IPS DF 6.9 (cell line): Measurements from ENCODE around the gene TRPM3.

Experiments used
- DNase-seq: peaks from one replicate; pipeline ENCODE4 v3.0.0-alpha.2; 2013; ENCODE audit warnings: low read depth, low spot score
- H3K27ac ChIP-seq: one replicate; pipeline ENCODE4 v1.5.1; 2013; ENCODE audit warnings: low read length, control low read depth
- H3K27me3 ChIP-seq: 2 replicates; pipeline ENCODE4 v1.6.1; 2013; ENCODE audit warnings: mild to moderate bottlenecking, low read length; ENCODE audit not compliant: control insufficient read depth, insufficient read depth
- H3K36me3 ChIP-seq: 2 replicates; pipeline ENCODE4 v1.6.1; 2013; ENCODE audit warnings: low read length; ENCODE audit not compliant: control insufficient read depth, insufficient read depth
- H3K4me1 ChIP-seq: 2 replicates; pipeline ENCODE4 v1.6.1; 2013; ENCODE audit warnings: low read length; ENCODE audit not compliant: control insufficient read depth, insufficient read depth
- H3K4me3 ChIP-seq: 2 replicates; pipeline ENCODE4 v1.5.1; 2013; ENCODE audit warnings: mild to moderate bottlenecking, low read length
- H3K9me3 ChIP-seq: 2 replicates; pipeline ENCODE4 v1.6.1; 2013; ENCODE audit warnings: low read length, inconsistent platforms; ENCODE audit not compliant: control insufficient read depth, insufficient read depth
- WGBS: extraction: QIAGEN DNeasy Blood & Tissue Kit; methylation state at CpG from one replicate; pipeline ENCODE4 v1.1.7; 2013; ENCODE audit warnings: mixed read lengths, missing lambda C conversion rate; ENCODE audit not compliant: insufficient read length, insufficient coverage; 5-methylcytosine and 5-hydroxymethylcytosine counted together

TRPM3 gene

GRCh38 chr9:71004196-71004595, 117.2 kb downstream of the TRPM3 start:
- H3K27me3 ChIP-seq: no peaks in the 10 kb centered on the region
- no peaks in the 10 kb centered on the region for H3K4me1 ChIP-seq
- no peak overlapping the region for H3K4me3 ChIP-seq
- no CpG with 5 or more reads among the region's 4 CpGs for WGBS
- H3K9me3 ChIP-seq: no peaks in the 10 kb centered on the region
- H3K27ac ChIP-seq: no peak overlapping the region
- H3K36me3 ChIP-seq: no peaks in the 10 kb centered on the region
- DNase-seq: no peak

- no peaks in the 10 kb centered on the region for H3K4me1 ChIP-seq
- DNase-seq: no peak
- WGBS: 100% methylated on average over 1 of the region's 4 CpGs
Observed at GRCh38 chr9:71003346-71003745, 118.1 kb downstream of the TRPM3 start.

GRCh38 chr9:71001780-71002386, 119.5 kb downstream of the TRPM3 start:
- Histone ChIP-seq H3K36me3 (no peaks in the 10 kb centered on the region), H3K27ac (no peak overlapping the region), H3K4me3 (no peak overlapping the region), H3K9me3 (no peaks in the 10 kb centered on the region), H3K27me3 (no peaks in the 10 kb centered on the region), H3K4me1 (no peaks in the 10 kb centered on the region)
- no CpG with 5 or more reads among the region's 5 CpGs for WGBS
- DNase-seq: peak; percentile 37

More at GRCh38 chr9:71003346-71003745, 118.1 kb downstream of the TRPM3 start:
- Histone ChIP-seq H3K4me3 (no peak overlapping the region), H3K27ac (no peak overlapping the region), H3K9me3 (no peaks in the 10 kb centered on the region), H3K36me3 (no peaks in the 10 kb centered on the region), H3K27me3 (no peaks in the 10 kb centered on the region)

GRCh38 chr9:70998962-70999361, 122.5 kb downstream of the TRPM3 start:
- Histone ChIP-seq H3K9me3 (no peaks in the 10 kb centered on the region), H3K27ac (no peak overlapping the region), H3K4me1 (peaks cover 3% of the 10 kb centered on the region), H3K36me3 (no peaks in the 10 kb centered on the region), H3K4me3 (no peak overlapping the region), H3K27me3 (no peaks in the 10 kb centered on the region; the same call in 1 of the 2 replicates)
- WGBS: no CpG with 5 or more reads among the region's 1 CpG
- no peak for DNase-seq

- no peaks in the 10 kb centered on the region for H3K9me3 ChIP-seq
- H3K36me3 ChIP-seq: no peaks in the 10 kb centered on the region
- peaks cover 3% of the 10 kb centered on the region for H3K4me1 ChIP-seq
- no peaks in the 10 kb centered on the region; the same call in 1 of the 2 replicates for H3K27me3 ChIP-seq
- no peak overlapping the region for H3K4me3 ChIP-seq
- WGBS: no CpG with 5 or more reads among the region's 4 CpGs
- DNase-seq: no peak
- no peak overlapping the region for H3K27ac ChIP-seq
Observed at GRCh38 chr9:70995511-70995910, 125.9 kb downstream of the TRPM3 start.

- H3K27me3 ChIP-seq: no peaks in the 10 kb centered on the region; the same call in 1 of the 2 replicates
- H3K4me1 ChIP-seq: peaks cover 3% of the 10 kb centered on the region
- no CpG with 5 or more reads among the region's 2 CpGs for WGBS
- H3K27ac ChIP-seq: no peak overlapping the region
- DNase-seq: no peak
- no peaks in the 10 kb centered on the region for H3K9me3 ChIP-seq
- no peak overlapping the region for H3K4me3 ChIP-seq
- H3K36me3 ChIP-seq: no peaks in the 10 kb centered on the region
Observed at GRCh38 chr9:70994582-70994981, 126.8 kb downstream of the TRPM3 start.

GRCh38 chr9:70988551-70988950, 132.9 kb downstream of the TRPM3 start:
- no peak for DNase-seq
- H3K4me1 ChIP-seq: no peaks in the 10 kb centered on the region
- H3K27me3 ChIP-seq: no peaks in the 10 kb centered on the region
- no peaks in the 10 kb centered on the region for H3K36me3 ChIP-seq
- no peak overlapping the region for H3K4me3 ChIP-seq
- no CpG with 5 or more reads among the region's 1 CpG for WGBS
- no peak overlapping the region for H3K27ac ChIP-seq
- no peaks in the 10 kb centered on the region for H3K9me3 ChIP-seq

- Histone ChIP-seq H3K4me1 (no peaks in the 10 kb centered on the region), H3K27me3 (no peaks in the 10 kb centered on the region), H3K9me3 (no peaks in the 10 kb centered on the region), H3K4me3 (no peak overlapping the region), H3K36me3 (no peaks in the 10 kb centered on the region), H3K27ac (no peak overlapping the region)
- no CpG with 5 or more reads among the region's 1 CpG for WGBS
- DNase-seq: no peak
Observed at GRCh38 chr9:70987986-70988385, 133.4 kb downstream of the TRPM3 start.

GRCh38 chr9:70986984-70987383, 134.4 kb downstream of the TRPM3 start:
- no peaks in the 10 kb centered on the region for H3K27me3 ChIP-seq
- no CpG with 5 or more reads among the region's 2 CpGs for WGBS
- no peak overlapping the region for H3K27ac ChIP-seq

GRCh38 chr9:70983723-70984295, 137.6 kb downstream of the TRPM3 start:
- no peak overlapping the region for H3K27ac ChIP-seq
- no peaks in the 10 kb centered on the region for H3K36me3 ChIP-seq
- no peaks in the 10 kb centered on the region for H3K27me3 ChIP-seq
- no peak overlapping the region for H3K4me3 ChIP-seq
- H3K4me1 ChIP-seq: no peaks in the 10 kb centered on the region
- WGBS: no CpG with 5 or more reads among the region's 1 CpG
- DNase-seq: no peak
- H3K9me3 ChIP-seq: no peaks in the 10 kb centered on the region

More at GRCh38 chr9:70986984-70987383, 134.4 kb downstream of the TRPM3 start:
- Histone ChIP-seq H3K4me1 (no peaks in the 10 kb centered on the region), H3K9me3 (no peaks in the 10 kb centered on the region), H3K36me3 (no peaks in the 10 kb centered on the region), H3K4me3 (no peak overlapping the region)
- no peak for DNase-seq

GRCh38 chr9:70981312-70981711, 140.1 kb downstream of the TRPM3 start:
- no peak for DNase-seq
- WGBS: no CpG with 5 or more reads among the region's 1 CpG
- no peaks in the 10 kb centered on the region for H3K36me3 ChIP-seq
- no peaks in the 10 kb centered on the region for H3K4me1 ChIP-seq
- no peaks in the 10 kb centered on the region for H3K27me3 ChIP-seq
- no peak overlapping the region for H3K4me3 ChIP-seq
- H3K27ac ChIP-seq: no peak overlapping the region
- no peaks in the 10 kb centered on the region for H3K9me3 ChIP-seq
